ENCODE results near the gene INPP4A. TPM values are rescaled to one million over a fixed set of nuclear protein-coding genes. Genes with fewer than 3 reads are reported as not detected.

Gene INPP4A
- polyA plus RNA-seq, 1 donor from 2014 or later = 51.4 TPM

- Histone ChIP-seq H3K27ac (ENCODE audit: low read length) (no peak overlapping the region), H2AFZ (ENCODE audit: low read depth, low read length) (no peak overlapping the region), H3K36me3 (ENCODE audit: insufficient read depth, low read length) (no peaks in the 10 kb centered on the region), H3K4me2 (ENCODE audit: low read length) (no peak overlapping the region), H3K4me3 (ENCODE audit: low read length) (no peak overlapping the region), H3K27me3 (ENCODE audit: insufficient read depth, low read depth, low read length) (no peaks in the 10 kb centered on the region), H3F3A (ENCODE audit: insufficient read depth, low read length, poor library complexity, severe bottlenecking) (no peaks in the 10 kb centered on the region), H3K79me2 (replicated peaks; ENCODE audit: insufficient read depth, low read length) (no peaks in the 10 kb centered on the region), H4K20me1 (ENCODE audit: insufficient read depth) (no peaks in the 10 kb centered on the region), H3K9me3 (ENCODE audit: low read length) (no peaks in the 10 kb centered on the region), H3K9ac (ENCODE audit: low read length) (no peak overlapping the region), H3K9me2 (ENCODE audit: insufficient read depth, low read length) (no peaks in the 10 kb centered on the region)
- TF ChIP-seq SMC3 (conservative IDR thresholded peaks at IDR 0.05; ENCODE audit: poor library complexity) = no peak
- no peak for TF ChIP-seq TAF1 (IDR thresholded peaks at IDR 0.05; ENCODE audit: low read depth)
- no peak for TF ChIP-seq RAD21 (conservative IDR thresholded peaks at IDR 0.05)
Observed at GRCh38 chr2:98578231-98578630, 133.6 kb downstream of the INPP4A start.

- Histone ChIP-seq H3K9ac (ENCODE audit: low read length) (no peak overlapping the region), H3K27ac (ENCODE audit: low read length) (no peak overlapping the region), H3F3A (ENCODE audit: insufficient read depth, low read length, poor library complexity, severe bottlenecking) (no peaks in the 10 kb centered on the region), H3K9me2 (ENCODE audit: insufficient read depth, low read length) (no peaks in the 10 kb centered on the region), H4K20me1 (ENCODE audit: insufficient read depth) (no peaks in the 10 kb centered on the region), H3K9me3 (ENCODE audit: low read length) (no peaks in the 10 kb centered on the region), H3K79me2 (replicated peaks; ENCODE audit: insufficient read depth, low read length) (no peaks in the 10 kb centered on the region), H2AFZ (ENCODE audit: low read depth, low read length) (no peak overlapping the region), H3K4me3 (ENCODE audit: low read length) (no peak overlapping the region), H3K27me3 (ENCODE audit: insufficient read depth, low read depth, low read length) (no peaks in the 10 kb centered on the region), H3K4me2 (ENCODE audit: low read length) (no peak overlapping the region), H3K36me3 (ENCODE audit: insufficient read depth, low read length) (no peaks in the 10 kb centered on the region)
- TF ChIP-seq TAF1 (IDR thresholded peaks at IDR 0.05; ENCODE audit: low read depth) = no peak
Observed at GRCh38 chr2:98579926-98580325, 135.3 kb downstream of the INPP4A start.

DNA sequence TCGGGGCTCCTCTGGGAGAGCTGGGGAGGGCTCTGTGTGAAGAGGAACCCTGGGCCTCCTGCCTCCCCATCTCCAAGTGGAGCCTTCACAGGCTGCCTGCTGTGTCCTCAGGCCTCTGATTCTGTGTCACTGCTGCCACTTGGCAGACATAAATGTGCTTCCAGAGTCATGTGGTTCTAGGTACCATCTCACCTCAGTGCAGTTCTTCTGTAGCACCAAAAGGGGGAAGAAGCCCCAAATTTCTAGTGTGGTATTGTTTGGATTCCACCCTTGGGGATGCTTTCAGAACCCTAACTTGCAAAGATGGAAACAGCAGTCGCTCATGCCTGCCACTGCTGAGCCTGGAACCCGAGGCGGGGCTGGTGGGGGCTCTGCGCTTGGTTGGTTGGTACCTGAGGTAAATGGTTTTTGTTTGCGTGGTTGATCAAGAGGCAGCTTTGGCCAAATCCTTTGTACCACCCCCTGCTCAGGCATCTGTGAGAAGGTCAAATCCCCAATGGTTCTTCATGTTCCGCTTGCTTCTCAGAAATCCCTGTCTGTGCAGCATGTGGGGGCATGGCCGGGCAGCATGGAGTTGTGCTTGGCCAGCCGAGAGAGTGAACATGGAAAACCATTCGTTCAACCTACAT lies 136.1 kb downstream of the INPP4A start:
- TF ChIP-seq, protein P1, sequence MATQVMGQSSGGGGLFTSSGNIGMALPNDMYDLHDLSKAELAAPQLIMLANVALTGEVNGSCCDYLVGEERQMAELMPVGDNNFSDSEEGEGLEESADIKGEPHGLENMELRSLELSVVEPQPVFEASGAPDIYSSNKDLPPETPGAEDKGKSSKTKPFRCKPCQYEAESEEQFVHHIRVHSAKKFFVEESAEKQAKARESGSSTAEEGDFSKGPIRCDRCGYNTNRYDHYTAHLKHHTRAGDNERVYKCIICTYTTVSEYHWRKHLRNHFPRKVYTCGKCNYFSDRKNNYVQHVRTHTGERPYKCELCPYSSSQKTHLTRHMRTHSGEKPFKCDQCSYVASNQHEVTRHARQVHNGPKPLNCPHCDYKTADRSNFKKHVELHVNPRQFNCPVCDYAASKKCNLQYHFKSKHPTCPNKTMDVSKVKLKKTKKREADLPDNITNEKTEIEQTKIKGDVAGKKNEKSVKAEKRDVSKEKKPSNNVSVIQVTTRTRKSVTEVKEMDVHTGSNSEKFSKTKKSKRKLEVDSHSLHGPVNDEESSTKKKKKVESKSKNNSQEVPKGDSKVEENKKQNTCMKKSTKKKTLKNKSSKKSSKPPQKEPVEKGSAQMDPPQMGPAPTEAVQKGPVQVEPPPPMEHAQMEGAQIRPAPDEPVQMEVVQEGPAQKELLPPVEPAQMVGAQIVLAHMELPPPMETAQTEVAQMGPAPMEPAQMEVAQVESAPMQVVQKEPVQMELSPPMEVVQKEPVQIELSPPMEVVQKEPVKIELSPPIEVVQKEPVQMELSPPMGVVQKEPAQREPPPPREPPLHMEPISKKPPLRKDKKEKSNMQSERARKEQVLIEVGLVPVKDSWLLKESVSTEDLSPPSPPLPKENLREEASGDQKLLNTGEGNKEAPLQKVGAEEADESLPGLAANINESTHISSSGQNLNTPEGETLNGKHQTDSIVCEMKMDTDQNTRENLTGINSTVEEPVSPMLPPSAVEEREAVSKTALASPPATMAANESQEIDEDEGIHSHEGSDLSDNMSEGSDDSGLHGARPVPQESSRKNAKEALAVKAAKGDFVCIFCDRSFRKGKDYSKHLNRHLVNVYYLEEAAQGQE (IDR thresholded peaks at IDR 0.05; ENCODE audit: borderline replicate concordance) = no peak
- TF ChIP-seq MXI1 (conservative IDR thresholded peaks at IDR 0.05; ENCODE audit: poor library complexity, severe bottlenecking) (no peak), RAD21 (conservative IDR thresholded peaks at IDR 0.05) (no peak), EP300 (conservative IDR thresholded peaks at IDR 0.05; ENCODE audit: poor library complexity, severe bottlenecking) (no peak), EZH2 (IDR thresholded peaks at IDR 0.05; ENCODE audit: borderline replicate concordance, insufficient read depth, low read length, poor library complexity, severe bottlenecking) (no peak), POLR2AphosphoS5 (IDR thresholded peaks at IDR 0.05) (no peak), TAF1 (IDR thresholded peaks at IDR 0.05; ENCODE audit: low read depth) (no peak)
- Histone ChIP-seq H3K9me3 (ENCODE audit: low read length) (no peaks in the 10 kb centered on the region), H3K9ac (ENCODE audit: low read length) (no peak overlapping the region), H2AFZ (ENCODE audit: low read depth, low read length) (no peak overlapping the region), H3K4me3 (ENCODE audit: low read length) (no peak overlapping the region), H3K27me3 (ENCODE audit: insufficient read depth, low read depth, low read length) (no peaks in the 10 kb centered on the region), H4K20me1 (ENCODE audit: insufficient read depth) (no peaks in the 10 kb centered on the region), H3K4me2 (ENCODE audit: low read length) (no peak overlapping the region), H3K27ac (ENCODE audit: low read length) (no peak overlapping the region), H3K36me3 (ENCODE audit: insufficient read depth, low read length) (no peaks in the 10 kb centered on the region), H3K79me2 (replicated peaks; ENCODE audit: insufficient read depth, low read length) (no peaks in the 10 kb centered on the region), H3K9me2 (ENCODE audit: insufficient read depth, low read length) (no peaks in the 10 kb centered on the region), H3F3A (ENCODE audit: insufficient read depth, low read length, poor library complexity, severe bottlenecking) (no peaks in the 10 kb centered on the region)
